GM21515 (cell line): ENCODE data around the gene SLC4A1AP.
A peak's percentile ranks its signal among the peaks of the same experiment; 100 is the strongest.
"Not testable (repeated sequence)": the region's sequence is repeated elsewhere in the genome, so short reads cannot be mapped to it uniquely, and the experiment has no call there.

ENCODE experiments used
- ATAC-seq: cut with Tn5 transposase; IDR thresholded peaks from one replicate; pipeline ENCODE4 v1.9.1; 2021; ENCODE audit not compliant: unreplicated experiment

SLC4A1AP gene

DNA sequence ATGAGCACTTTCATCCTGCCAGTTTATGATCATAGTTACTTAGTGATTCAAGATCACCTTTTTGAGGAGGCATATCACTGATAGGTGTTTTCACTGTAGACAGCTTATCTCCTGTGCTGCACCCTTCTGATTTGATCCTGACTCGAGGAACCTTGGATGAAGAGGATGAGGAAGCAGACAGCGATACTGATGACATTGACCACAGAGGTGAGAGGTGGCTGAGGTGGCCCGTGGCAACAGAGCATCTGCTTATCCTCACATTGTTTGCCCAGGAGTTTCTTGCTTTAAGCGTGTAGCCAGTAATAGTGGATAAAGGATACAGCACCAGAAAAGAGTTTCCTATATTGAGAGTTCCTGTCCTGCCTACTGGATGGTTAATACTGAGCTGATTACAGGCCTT lies 16.0 kb upstream of the SLC4A1AP start:
- no peak for ATAC-seq

DNA sequence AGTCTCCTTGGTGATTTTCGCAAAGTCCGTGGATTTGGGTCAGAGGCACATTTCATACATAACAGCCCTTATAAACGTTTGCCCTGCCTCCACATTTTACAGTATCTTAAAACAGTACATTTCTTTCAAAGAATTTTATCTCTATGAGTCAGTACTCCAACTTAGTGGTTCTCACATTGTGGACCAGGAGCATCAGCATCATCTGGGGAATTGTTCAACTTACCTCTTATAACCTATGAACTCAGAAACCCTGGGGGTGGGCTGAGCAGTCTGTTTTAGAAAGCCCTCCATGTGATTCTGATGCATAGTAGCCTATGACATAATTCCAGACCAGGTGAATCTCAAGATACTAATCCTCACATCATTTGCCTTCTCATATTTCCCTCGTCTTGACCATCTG lies 12.6 kb upstream of the SLC4A1AP start:
- no peak for ATAC-seq

DNA sequence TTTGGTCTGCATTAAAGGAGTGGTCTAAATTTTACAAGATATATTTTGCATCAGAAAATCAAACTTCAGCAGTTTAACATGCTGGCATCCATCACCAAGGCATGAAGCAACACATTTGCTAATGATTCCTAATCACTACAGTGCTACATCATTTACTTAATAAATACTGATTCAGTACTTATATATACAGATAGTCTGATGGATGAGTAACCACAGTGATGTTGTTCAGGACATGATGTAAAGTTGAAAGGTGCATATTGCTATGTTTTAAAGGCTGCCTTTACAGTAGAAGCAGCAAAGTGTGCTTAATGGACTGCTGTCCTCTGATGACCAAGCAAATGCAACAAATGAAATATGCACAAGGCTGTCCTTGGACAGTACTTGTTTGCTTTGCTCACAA lies 11.3 kb upstream of the SLC4A1AP start:
- ATAC-seq, result no peak

DNA sequence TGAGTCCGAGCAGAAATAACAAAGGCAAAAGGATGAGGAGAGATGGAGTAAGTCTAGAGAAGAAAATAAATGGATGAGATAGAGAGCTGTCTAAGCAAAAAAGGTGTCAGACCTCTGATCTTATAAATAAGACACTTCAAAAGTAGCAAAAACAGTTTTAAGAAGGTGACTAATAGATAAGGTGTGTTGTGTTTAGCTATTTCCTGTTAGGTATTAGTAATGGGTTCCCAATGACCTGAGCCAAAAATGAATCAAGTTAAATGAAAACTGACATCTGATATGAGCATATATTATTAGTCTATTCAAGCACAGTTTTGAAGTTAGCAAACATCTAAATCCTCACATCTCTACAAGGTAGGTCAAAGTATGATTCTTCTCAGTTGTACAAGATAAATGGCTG lies 10.9 kb upstream of the SLC4A1AP start:
- no peak for ATAC-seq

DNA sequence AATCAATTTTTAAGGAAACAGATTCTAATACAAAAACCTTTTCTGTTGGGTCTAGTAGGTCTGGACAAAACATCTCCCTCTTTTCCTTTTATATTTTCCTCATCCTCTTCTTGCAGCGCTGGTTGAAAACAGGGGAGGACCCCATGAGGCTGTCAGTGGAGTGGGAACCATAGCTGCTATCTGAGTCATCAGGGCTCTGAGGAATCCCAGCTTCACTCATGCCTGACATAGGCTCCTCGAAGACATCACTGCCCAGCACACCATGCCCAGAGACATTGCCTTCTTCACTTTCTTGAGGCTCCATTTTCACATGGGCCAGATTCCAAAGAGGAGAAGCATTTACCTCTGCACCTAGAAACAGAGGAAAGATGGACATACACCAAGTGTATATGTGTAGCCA lies 10.3 kb upstream of the SLC4A1AP start:
- no peak for ATAC-seq

DNA sequence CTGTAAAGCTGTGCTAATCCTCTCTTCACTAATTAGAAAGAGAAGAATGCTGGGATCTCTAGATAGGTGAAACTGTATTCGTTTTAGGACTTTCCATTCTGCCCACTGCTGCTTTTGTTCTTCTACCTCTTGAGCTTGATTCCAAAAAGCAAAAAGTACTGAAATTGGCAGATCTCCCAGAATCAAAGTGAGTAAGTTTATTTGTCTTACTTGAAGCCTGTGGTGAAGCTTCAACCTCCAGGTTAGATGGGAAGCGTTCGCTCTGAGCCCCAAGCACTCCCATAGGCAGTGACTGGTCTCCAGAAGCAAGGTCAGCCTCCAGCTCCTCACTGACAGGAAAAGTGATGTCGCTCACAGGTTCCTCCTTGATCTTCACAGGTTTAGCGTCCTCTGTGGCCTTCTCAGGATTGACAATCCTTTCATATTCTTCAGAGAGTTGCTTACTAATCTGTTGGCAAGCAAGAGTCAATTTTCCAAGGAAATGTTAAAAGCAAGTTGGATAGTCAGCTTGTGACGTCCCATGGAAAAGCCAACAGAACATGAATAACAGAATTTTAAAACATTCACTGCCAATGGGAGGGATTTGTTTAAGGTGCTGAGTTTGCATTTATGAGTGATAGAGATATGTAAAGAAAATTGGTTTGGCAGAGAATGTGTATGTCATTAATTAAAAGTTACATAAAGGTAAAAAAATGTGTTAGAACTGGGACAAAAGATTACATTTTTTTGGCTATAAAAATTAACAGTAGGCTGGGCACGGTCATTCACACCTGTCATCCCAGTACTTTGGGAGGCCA lies 8.3 kb upstream of the SLC4A1AP start:
- ATAC-seq, result no peak

DNA sequence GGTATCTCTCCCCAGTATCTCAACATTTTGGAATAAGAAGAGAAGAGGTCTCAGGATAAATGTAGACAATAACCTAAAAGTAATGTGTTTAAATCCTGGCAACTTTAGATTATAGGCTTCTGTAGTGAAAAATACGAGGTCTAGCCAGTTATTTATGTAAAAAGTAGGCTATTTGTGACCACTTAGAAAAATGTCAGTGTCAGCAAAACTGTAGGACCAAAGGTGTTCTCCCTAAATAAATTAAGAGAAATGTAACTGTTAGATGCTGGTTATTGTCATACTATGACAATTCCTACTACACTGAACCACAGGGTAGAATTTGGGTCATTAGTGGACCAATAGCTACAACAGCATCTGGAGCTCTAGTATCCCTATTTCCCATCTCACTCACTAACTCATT lies 2.3 kb upstream of the SLC4A1AP start:
- no peak for ATAC-seq

DNA sequence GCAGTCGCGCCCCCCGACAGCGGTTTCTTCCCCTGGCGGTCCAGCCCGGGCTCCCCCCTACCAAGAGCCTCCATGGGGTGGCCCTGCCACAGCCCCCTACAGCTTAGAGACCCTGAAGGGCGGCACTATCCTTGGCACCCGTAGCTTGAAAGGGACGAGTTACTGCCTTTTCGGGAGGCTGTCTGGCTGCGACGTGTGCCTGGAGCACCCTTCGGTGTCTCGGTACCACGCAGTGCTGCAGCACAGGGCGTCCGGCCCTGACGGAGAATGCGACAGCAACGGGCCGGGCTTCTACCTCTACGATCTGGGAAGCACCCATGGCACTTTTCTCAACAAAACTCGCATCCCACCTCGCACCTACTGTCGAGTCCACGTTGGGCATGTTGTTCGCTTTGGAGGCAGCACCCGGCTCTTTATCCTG lies 475 bp downstream of the SLC4A1AP start:
- ATAC-seq, result peak; percentile 28

DNA sequence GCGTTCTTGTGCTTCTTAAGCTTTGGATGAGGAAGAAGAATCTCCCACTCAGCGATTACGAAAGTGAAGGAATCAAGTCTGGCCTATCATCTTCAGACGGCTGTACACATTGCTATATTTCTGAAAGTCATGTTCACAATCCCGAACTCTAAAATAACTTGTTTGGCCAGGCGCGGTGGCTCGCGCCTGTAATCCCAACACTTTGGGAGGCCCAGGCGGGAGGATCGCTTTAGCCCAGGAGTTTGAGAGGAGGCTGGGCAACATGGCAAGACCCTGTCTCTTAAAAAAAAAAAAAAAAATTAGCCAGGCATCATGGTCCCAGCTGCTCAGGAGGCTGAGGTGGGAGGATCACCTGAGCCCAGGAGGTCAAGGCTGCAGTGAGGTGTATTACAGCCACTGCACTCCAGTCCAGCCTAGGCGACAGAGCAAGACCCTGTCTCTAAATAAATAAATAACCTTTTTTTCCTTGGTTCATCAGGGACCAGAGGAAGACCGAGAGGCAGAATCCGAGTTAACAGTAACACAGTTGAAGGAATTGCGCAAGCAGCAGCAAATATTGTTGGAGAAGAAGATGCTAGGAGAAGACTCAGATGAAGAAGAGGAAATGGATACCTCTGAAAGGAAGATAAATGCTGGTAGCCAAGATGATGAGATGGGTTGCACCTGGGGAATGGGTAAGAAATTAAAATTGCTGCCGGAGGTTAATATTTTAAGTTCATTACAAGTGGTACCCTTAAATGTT lies 1.1 kb downstream of the SLC4A1AP start:
- ATAC-seq, result no peak

DNA sequence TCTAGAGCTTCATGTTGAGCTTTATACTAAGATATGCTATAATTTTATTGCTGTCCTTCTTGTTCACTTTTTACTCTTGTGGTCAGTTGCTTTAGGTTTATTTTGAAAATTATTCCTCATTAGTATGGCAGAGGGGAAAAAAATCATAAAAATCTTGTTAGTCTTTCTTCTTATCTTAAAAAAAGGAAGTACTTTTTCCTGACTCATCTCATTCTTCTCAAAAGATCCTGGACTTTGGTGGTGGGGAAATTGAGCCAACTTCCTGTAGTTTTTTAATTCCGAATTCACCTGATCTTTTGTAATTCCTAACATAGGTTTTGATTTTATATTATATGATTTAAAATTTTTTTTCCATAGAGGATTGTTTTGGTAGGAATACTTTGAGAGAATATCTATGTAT lies 3.8 kb downstream of the SLC4A1AP start:
- no peak for ATAC-seq

DNA sequence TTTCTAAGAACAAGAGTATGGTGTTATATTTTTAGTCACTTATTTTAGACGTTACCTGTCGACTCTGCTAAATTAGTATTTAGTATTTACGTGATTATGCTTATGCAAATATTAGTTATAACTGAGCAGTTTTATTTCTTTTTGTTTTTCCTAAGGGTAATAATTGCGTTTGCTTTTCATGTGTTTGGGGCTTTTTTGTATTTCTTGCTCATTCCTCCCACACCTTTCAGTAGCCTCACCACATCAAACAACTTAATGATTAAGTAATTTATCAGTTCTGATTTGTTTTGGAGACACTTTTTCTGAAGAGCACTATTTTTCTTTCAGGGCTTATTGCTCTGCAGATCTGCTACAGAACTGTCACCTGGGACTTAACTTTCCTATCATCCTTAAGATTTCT lies 7.5 kb downstream of the SLC4A1AP start:
- ATAC-seq, result no peak

DNA sequence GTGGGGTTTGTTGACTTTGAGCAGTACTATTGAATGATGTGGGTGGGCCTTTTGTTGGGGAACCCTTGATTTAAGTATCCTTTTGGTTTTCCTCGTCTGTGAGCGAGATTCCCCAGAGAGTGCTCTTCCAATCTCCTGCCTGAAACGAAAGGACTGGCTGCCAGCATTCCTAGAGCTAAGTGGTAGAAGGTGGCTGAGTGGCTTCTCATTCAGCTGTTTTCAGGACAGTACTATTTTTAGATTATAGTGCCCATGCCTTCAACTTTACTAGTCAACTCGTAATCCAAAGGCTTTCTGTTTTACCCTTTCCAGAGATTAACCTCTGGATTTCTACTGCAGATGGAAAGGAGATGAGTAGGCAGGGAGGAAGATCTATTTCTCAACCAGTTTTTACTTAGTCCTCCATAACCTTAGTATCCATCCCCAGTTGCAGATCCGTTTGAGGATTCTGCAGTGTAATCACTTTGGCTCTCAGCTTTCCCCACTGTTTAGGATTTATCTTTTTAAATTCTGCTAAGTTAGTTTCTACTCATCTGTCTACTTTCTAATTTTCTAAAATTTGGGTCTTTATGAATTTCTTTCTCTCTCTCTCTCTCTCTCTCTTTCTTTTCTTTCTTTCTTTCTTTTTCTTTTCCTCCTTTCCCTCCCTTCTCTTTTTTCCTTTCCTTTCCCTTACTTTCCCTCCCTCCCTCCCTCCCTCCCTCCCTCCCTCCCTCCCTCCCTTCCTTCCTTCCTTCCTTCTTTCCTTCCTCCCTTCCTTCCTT lies 9.2 kb downstream of the SLC4A1AP start:
- ATAC-seq, result no peak

DNA sequence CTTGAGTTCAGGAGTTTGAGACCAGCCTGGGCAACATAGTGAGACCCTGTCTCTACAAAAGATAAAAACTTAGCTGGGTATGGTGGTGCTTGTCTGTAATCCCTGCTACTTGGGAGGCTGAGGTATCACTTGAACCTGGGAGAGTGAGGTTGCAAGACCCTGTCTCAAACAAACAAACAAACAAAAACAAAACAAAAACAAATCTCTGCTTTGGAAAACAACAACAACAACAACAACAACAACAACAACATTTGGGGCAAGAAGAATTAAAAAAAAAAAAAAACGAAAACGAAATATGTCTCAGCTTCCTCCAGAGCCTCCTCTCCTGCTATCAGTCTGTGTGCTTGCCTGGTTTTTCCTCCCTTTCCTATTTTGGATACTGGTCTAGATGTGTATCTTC lies 16.9 kb downstream of the SLC4A1AP start:
- no peak for ATAC-seq

DNA sequence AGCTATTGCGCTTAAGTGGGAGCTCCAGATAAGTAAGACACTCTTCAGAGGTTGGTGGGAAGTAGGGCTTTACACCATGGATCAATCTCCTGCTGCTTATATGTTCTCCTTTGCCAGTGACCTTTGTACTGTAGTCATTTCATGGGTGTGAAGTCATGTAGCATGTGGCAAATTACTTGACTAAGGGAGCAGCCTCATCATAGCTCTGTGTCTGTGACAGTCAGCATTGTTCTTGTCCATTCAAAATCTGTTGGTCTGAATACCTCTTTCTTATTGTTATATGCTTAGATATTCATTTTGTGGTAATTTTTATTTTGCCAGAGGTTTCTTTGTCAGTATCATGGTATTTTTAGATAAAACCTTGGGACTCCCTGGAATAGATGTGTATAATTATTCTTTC lies 18.2 kb downstream of the SLC4A1AP start:
- ATAC-seq, result no peak

DNA sequence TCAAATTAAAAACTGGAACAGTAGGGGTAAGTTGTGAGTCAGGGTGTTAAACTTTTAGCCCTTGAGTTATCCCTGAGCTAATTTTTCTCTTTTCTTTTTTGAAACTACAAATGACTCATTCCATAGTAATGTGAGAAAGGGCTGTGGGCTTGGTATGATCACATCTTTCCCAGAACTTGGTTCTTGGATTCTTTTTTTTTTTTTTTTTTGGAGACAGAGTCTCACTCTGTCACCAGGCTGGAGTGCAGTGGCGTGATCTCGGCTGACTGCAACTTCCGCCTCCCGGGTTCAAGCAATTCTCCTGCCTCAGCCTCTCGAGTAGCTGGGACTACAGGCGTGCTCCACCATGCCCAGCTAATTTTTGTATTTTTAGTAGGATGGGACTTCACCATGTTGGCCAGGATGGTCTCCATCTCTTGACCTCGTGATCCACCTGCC lies 18.7 kb downstream of the SLC4A1AP start:
- ATAC-seq, result not testable (repeated sequence)

DNA sequence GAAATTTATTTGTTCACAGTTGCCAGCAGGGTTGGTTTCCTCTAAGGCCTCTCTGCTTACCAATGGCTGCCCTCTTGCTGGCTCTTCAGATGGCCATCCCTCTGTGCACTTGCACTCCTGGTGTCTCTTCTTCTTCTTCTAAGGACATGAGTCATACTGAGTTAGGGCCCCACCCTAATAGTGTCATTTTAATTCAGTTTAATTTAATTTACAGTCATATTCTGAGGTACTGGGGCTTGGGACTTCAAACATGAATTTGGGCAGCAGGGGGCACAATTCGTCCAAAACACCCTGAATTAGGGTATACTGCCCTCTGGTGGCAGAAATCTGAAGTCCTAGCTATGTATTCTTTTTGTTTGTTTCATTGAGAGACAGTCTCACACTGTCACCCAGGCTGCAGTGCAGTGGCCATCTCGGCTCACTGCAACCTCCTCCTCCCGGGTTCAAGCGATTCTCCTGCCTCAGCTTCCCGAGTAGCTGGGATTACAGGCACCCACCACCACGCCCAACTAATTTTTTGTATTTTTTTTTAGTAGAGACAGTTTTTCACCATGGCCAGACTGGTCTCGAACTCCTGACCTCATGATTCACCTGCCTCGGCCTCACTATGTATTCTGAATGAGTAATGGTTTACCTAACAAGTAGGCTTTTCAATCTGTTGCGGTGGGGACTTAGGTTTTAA lies 19.8 kb downstream of the SLC4A1AP start:
- peak; percentile 82 for ATAC-seq

DNA sequence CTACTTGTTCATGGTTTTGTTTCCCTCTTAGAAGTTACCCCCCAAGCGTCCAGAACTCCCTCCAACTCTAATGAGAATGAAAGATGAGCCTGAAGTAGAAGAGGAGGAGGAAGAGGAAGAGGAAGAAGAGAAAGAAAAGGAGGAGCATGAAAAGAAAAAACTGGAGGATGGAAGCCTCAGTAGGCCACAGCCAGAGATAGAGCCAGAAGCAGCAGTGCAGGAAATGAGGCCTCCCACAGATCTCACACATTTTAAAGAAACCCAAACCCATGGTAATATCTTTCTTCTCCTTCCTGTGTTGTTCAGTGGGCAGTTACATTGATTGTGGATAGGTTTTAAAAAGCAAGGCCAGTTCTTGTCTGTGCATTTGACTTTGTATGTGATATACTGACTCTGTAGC lies 21.3 kb downstream of the SLC4A1AP start:
- ATAC-seq, result not testable (repeated sequence)

DNA sequence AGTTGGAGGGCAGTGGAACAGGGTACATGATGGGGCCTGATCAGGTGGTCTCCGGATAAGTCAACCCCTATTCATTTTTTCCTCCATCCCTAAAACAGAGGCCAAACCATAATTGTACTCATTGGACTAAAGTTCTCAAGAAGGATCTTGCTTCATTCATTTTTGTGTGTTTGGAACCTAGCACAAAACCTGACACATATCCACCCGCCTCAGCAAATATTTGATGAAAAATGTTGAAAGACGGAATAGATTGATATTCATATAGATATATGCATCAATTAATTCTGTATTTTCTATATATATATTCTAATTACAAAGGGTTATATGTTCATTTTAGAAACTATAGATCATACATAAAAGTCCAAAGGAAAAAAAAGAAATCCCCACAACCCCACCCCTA lies 21.9 kb downstream of the SLC4A1AP start:
- no peak for ATAC-seq

DNA sequence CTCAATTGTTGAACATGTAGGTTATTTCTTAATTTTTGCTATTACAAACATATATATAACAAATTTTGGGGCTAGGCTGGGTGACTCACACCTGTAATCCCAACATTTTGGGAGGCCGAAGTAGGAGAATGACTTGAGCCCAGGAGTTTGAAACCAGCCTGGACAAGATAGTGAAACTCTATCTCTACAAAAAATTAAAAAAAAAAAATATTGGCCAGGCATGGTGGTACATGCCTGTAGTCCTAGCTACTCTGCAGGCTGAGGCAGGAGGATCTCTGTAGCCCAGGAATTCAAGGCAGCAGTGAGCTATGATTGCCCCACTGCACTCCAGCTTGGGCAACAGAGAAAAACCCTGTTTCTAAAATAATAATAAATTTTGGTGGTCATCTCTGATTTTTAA lies 23.5 kb downstream of the SLC4A1AP start:
- no peak for ATAC-seq

DNA sequence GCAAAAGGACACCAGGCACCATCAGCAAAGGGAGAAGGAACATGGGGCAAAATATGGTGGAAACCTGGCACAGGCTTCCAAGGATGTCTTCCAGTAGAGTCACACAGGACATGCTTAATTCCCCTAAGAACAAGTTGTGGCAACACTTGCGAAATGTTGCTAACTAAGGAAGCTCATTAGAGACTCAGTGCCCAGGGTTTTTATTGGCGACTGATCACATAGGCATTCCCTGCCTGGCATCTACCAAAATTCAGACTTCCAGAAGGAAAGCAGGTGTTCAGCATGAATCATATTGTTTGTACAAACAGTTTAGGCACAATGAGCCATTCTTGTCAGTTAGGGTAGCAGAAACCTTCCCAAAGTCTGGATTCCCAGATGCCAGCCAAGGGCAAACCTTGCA lies 25.7 kb downstream of the SLC4A1AP start:
- no peak for ATAC-seq

DNA sequence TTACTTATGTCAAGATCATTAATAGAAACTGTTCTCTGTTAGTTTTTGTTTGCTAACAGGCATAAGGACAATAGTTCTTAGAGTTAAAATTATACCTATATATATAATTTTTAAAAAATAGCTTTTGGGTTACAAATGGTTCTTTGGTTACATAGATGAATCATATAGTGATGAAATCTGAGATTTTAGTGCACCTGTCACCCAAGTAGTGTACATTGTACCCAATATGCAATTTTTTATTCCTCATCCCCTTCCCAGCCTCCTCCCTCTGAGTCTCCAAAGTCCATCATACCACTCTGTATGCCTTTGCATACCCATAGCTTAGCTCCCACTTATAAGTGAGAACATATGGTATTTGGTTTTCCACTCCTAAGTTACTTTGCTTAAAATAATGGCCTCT lies 26.4 kb downstream of the SLC4A1AP start:
- ATAC-seq, result no peak
